Measurements from ENCODE around the gene PPP1R1C. TPM values are rescaled to one million over a fixed set of nuclear protein-coding genes. Genes with fewer than 3 reads are reported as not detected.

The PPP1R1C gene
- total RNA-seq, 2 experiments from 2014 or later, result not detected

DNA sequence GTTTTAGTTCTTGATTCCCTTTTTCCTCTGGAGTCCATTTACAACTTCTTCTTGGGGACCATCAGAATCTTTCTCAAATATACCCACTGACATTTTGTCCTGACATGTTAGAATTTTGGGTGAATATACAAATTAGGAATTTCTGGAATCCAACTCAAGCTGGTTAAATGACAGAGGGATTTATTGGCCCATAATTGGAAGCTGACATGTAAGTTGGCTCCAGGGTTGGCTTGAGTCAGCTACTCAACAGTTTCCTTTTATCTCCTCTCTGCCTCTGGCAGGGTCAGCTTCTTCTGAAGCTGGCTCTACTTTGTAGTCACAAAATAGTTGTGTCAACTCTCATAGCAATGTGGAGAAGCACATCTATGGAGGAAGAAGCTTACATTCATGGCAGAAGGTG is 36.6 kb upstream of the PPP1R1C start:
- no peak overlapping the region for H3K4me2 ChIP-seq (ENCODE audit: low read length)
- TF ChIP-seq, protein P1, sequence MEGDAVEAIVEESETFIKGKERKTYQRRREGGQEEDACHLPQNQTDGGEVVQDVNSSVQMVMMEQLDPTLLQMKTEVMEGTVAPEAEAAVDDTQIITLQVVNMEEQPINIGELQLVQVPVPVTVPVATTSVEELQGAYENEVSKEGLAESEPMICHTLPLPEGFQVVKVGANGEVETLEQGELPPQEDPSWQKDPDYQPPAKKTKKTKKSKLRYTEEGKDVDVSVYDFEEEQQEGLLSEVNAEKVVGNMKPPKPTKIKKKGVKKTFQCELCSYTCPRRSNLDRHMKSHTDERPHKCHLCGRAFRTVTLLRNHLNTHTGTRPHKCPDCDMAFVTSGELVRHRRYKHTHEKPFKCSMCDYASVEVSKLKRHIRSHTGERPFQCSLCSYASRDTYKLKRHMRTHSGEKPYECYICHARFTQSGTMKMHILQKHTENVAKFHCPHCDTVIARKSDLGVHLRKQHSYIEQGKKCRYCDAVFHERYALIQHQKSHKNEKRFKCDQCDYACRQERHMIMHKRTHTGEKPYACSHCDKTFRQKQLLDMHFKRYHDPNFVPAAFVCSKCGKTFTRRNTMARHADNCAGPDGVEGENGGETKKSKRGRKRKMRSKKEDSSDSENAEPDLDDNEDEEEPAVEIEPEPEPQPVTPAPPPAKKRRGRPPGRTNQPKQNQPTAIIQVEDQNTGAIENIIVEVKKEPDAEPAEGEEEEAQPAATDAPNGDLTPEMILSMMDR (conservative IDR thresholded peaks at IDR 0.05; ENCODE audit: low read length), result no peak
- TF ChIP-seq EZH2phosphoT487 (IDR thresholded peaks at IDR 0.05; ENCODE audit: borderline replicate concordance, low read depth, low read length), result no peak
- no peaks in the 10 kb centered on the region for H3K79me2 ChIP-seq (ENCODE audit: insufficient read depth, low read depth, low read length)
- no peak overlapping the region for H3K27ac ChIP-seq (ENCODE audit: low read depth, low read length, poor library complexity, severe bottlenecking)
- no peaks in the 10 kb centered on the region for H3K9me3 ChIP-seq (ENCODE audit: low read length)
- H3K4me1 ChIP-seq (ENCODE audit: insufficient read depth, low read length, poor library complexity, severe bottlenecking), result peaks cover 5% of the 10 kb centered on the region
- POLR2A ChIA-PET, result interaction anchor here (1.0 kb wide), 1 partner anchor 9 kb away, joined by 5 read pairs; no protein-coding TSS in a partner anchor
- H4K20me1 ChIP-seq (ENCODE audit: insufficient read depth, low read length), result no peaks in the 10 kb centered on the region
- no peak for DNase-seq (ENCODE audit: low spot score)
- H3K4me3 ChIP-seq (ENCODE audit: low read depth, low read length, poor library complexity, severe bottlenecking), result no peak overlapping the region
- intact Hi-C loops (cut with micrococcal nuclease; ENCODE audit: unreplicated experiment), result no loop called here
- H2AFZ ChIP-seq (ENCODE audit: low read length), result no peak overlapping the region
- no peaks in the 10 kb centered on the region for H3K9me2 ChIP-seq (ENCODE audit: insufficient read depth, low read length)
- H3K36me3 ChIP-seq (ENCODE audit: insufficient read depth, low read length), result no peaks in the 10 kb centered on the region
- CTCF ChIA-PET (ENCODE audit: unreplicated experiment), result no interaction called here
- no TSS peak for BruUV-seq (replicated peaks)

- Histone ChIP-seq H3K36me3 (ENCODE audit: insufficient read depth, low read length) (no peaks in the 10 kb centered on the region), H3K4me2 (ENCODE audit: low read length) (no peak overlapping the region), H4K20me1 (ENCODE audit: insufficient read depth, low read length) (no peaks in the 10 kb centered on the region), H3K4me3 (ENCODE audit: low read depth, low read length, poor library complexity, severe bottlenecking) (no peak overlapping the region), H2AFZ (ENCODE audit: low read length) (no peak overlapping the region), H3K9me2 (ENCODE audit: insufficient read depth, low read length) (no peaks in the 10 kb centered on the region), H3K79me2 (ENCODE audit: insufficient read depth, low read depth, low read length) (no peaks in the 10 kb centered on the region), H3K27ac (ENCODE audit: low read depth, low read length, poor library complexity, severe bottlenecking) (no peak overlapping the region), H3K4me1 (ENCODE audit: insufficient read depth, low read length, poor library complexity, severe bottlenecking) (peaks cover 11% of the 10 kb centered on the region), H3K9me3 (ENCODE audit: low read length) (no peaks in the 10 kb centered on the region)
- no peak for TF ChIP-seq EZH2phosphoT487 (IDR thresholded peaks at IDR 0.05; ENCODE audit: borderline replicate concordance, low read depth, low read length)
- TF ChIP-seq, protein P1 (conservative IDR thresholded peaks at IDR 0.05; ENCODE audit: low read length), result no peak
- ChIA-PET CTCF (ENCODE audit: unreplicated experiment) (no interaction called here), POLR2A (no interaction called here)
- intact Hi-C loops (cut with micrococcal nuclease; ENCODE audit: unreplicated experiment), result loop anchor here (5.0 kb wide), 1 partner anchor 125 kb away; no protein-coding TSS in a partner anchor
- no peak for DNase-seq (ENCODE audit: low spot score)
- BruUV-seq (replicated peaks), result no TSS peak
Measured at GRCh38 chr2:181952404-181953226, 33.0 kb upstream of the PPP1R1C start.
